Neural progenitor cell (in vitro differentiated cells): ENCODE results near the gene FOXK1. TPM values are rescaled to one million over a fixed set of nuclear protein-coding genes. Genes with fewer than 3 reads are reported as not detected.

ENCODE experiments used
- DNase-seq: peaks from one replicate; pipeline ENCODE4 v3.0.0-alpha.2; 2016; ENCODE audit warnings: low spot score
- H2AFZ ChIP-seq: fragments of 200-600 bp; sonication (generic); replicated peaks from 2 replicates; pipeline ENCODE4 v1.6.1; 2016; ENCODE audit warnings: antibody characterized with exemption
- H3F3A ChIP-seq: fragments of 200-600 bp; sonication (generic); 2 replicates; pipeline ENCODE4 v1.6.1; 2016; ENCODE audit warnings: antibody characterized with exemption, low read depth
- H3K27ac ChIP-seq: fragments of 200-600 bp; sonication (generic); 2 replicates; pipeline ENCODE4 v1.5.1; 2016; ENCODE audit warnings: mild to moderate bottlenecking
- H3K27me3 ChIP-seq: fragments of 200-600 bp; sonication (generic); 2 replicates; pipeline ENCODE4 v1.6.1; 2016; ENCODE audit warnings: mild to moderate bottlenecking, moderate library complexity
- H3K36me3 ChIP-seq: fragments of 200-600 bp; sonication (generic); 2 replicates; pipeline ENCODE4 v1.5.1; 2016
- H3K4me1 ChIP-seq: fragments of 200-600 bp; sonication (generic); 2 replicates; pipeline ENCODE4 v1.6.1; 2016; ENCODE audit warnings: mixed run types
- H3K4me2 ChIP-seq: fragments of 200-600 bp; sonication (generic); 2 replicates; pipeline ENCODE4 v1.6.1; 2016
- H3K4me3 ChIP-seq: fragments of 200-600 bp; sonication (generic); 2 replicates; pipeline ENCODE4 v1.5.1; 2016
- H3K79me2 ChIP-seq: fragments of 200-600 bp; sonication (generic); 2 replicates; pipeline ENCODE4 v1.6.1; 2016; ENCODE audit warnings: low read depth
- H3K9ac ChIP-seq: fragments of 200-600 bp; sonication (generic); 2 replicates; pipeline ENCODE4 v1.6.1; 2016
- H3K9me3 ChIP-seq: fragments of 200-600 bp; sonication (generic); 2 replicates; pipeline ENCODE4 v1.5.1; 2016; ENCODE audit warnings: low read depth
- H4K20me1 ChIP-seq: fragments of 200-600 bp; sonication (generic); 2 replicates; pipeline ENCODE4 v1.6.1; 2016; ENCODE audit warnings: low read depth
- H3K27ac Mint-ChIP-seq: 3 replicates; pipeline ENCODE4 v1.8.0; 2021; ENCODE audit warnings: mixed read lengths
- H3K27me3 Mint-ChIP-seq: 2 replicates; pipeline ENCODE4 v1.8.0; 2022; ENCODE audit warnings: low read depth, mild to moderate bottlenecking, inconsistent platforms, moderate library complexity, mixed read lengths; ENCODE audit not compliant: insufficient read depth
- H3K36me3 Mint-ChIP-seq: 3 replicates; pipeline ENCODE4 v1.8.0; 2021; ENCODE audit warnings: mixed read lengths
- H3K4me1 Mint-ChIP-seq: 3 replicates; pipeline ENCODE4 v1.8.0; 2021; ENCODE audit warnings: mixed read lengths
- H3K4me3 Mint-ChIP-seq: 3 replicates; pipeline ENCODE4 v1.8.0; 2021; ENCODE audit warnings: mild to moderate bottlenecking, moderate library complexity, mixed read lengths
- H3K9me3 Mint-ChIP-seq: 3 replicates; pipeline ENCODE4 v1.8.0; 2020; ENCODE audit warnings: mixed read lengths
- CTCF ChIP-seq: fragments of 200-600 bp; sonication (generic); IDR thresholded peaks from 2 replicates; pipeline ENCODE4 v1.5.1; 2017; ENCODE audit warnings: antibody characterized with exemption, mild to moderate bottlenecking
- EZH2 ChIP-seq: fragments of 200-600 bp; sonication (generic); IDR thresholded peaks from 2 replicates; pipeline ENCODE4 v1.6.1; 2017; ENCODE audit warnings: antibody characterized with exemption, mild to moderate bottlenecking, moderate library complexity
- EZH2phosphoT487 ChIP-seq: fragments of 200-600 bp; sonication (generic); IDR thresholded peaks from 2 replicates; pipeline ENCODE4 v1.6.1; 2017; ENCODE audit warnings: antibody characterized with exemption
- total RNA-seq: library from RNA; depleted of rRNA; stranded (reverse); fragments of >200 nt; gene quantifications from 2 replicates; pipeline ENCODE4 v1.2.3, GENCODE V29; 2015; ENCODE audit warnings: low replicate concordance

Gene FOXK1
- total RNA-seq, 1 donor from 2014 or later, result 11.1 TPM

- Histone ChIP-seq H3K9ac (no peak overlapping the region), H3K9me3 (no peaks in the 10 kb centered on the region), H4K20me1 (no peaks in the 10 kb centered on the region), H3K36me3 (no peaks in the 10 kb centered on the region), H3K27ac (no peak overlapping the region), H3K4me1 (peaks cover 2% of the 10 kb centered on the region), H2AFZ (no peak overlapping the region), H3K4me3 (no peak overlapping the region), H3F3A (no peaks in the 10 kb centered on the region), H3K4me2 (no peak overlapping the region), H3K27me3 (no peaks in the 10 kb centered on the region), H3K79me2 (no peaks in the 10 kb centered on the region)
- Mint-ChIP-seq H3K27me3 (peaks cover 2% of the 10 kb centered on the region), H3K9me3 (no peaks in the 10 kb centered on the region), H3K4me3 (no peak overlapping the region), H3K4me1 (peaks cover 8% of the 10 kb centered on the region), H3K36me3 (peaks cover 18% of the 10 kb centered on the region), H3K27ac (no peak overlapping the region)
- DNase-seq, result no peak
- no peak for TF ChIP-seq EZH2
- no peak for TF ChIP-seq CTCF
- no peak for TF ChIP-seq EZH2phosphoT487
These were observed 116.7 kb downstream of the FOXK1 start for GRCh38 chr7:4798706-4799235.

- H3K27me3 ChIP-seq, result no peaks in the 10 kb centered on the region
These were observed 117.6 kb downstream of the FOXK1 start for GRCh38 chr7:4799508-4800268.

GRCh38 chr7:4800487-4800886, 118.4 kb downstream of the FOXK1 start:
- DNase-seq, result no peak
- peaks cover 5% of the 10 kb centered on the region for H3K4me1 Mint-ChIP-seq

More at GRCh38 chr7:4799508-4800268, 117.6 kb downstream of the FOXK1 start:
- Histone ChIP-seq H3K9me3 (no peaks in the 10 kb centered on the region), H3K4me1 (peaks cover 7% of the 10 kb centered on the region), H3K36me3 (no peaks in the 10 kb centered on the region), H3K27ac (no peak overlapping the region), H3K9ac (no peak overlapping the region), H2AFZ (no peak overlapping the region), H3K4me2 (no peak overlapping the region), H4K20me1 (no peaks in the 10 kb centered on the region), H3K79me2 (no peaks in the 10 kb centered on the region), H3K4me3 (no peak overlapping the region), H3F3A (no peaks in the 10 kb centered on the region)
- DNase-seq, result no peak
- Mint-ChIP-seq H3K9me3 (no peaks in the 10 kb centered on the region), H3K36me3 (peaks cover 10% of the 10 kb centered on the region), H3K4me1 (peaks cover 5% of the 10 kb centered on the region), H3K27me3 (peaks cover 4% of the 10 kb centered on the region), H3K4me3 (no peak overlapping the region), H3K27ac (no peak overlapping the region)
- no peak for TF ChIP-seq EZH2phosphoT487
- no peak for TF ChIP-seq CTCF
- TF ChIP-seq EZH2, result no peak

More at GRCh38 chr7:4800487-4800886, 118.4 kb downstream of the FOXK1 start:
- Histone ChIP-seq H3K4me2 (no peak overlapping the region), H3K9me3 (no peaks in the 10 kb centered on the region), H3K4me1 (peaks cover 7% of the 10 kb centered on the region), H3K4me3 (no peak overlapping the region), H2AFZ (no peak overlapping the region), H3K9ac (no peak overlapping the region), H3K27me3 (no peaks in the 10 kb centered on the region), H3K79me2 (no peaks in the 10 kb centered on the region), H3K36me3 (no peaks in the 10 kb centered on the region), H3K27ac (no peak overlapping the region), H3F3A (no peaks in the 10 kb centered on the region), H4K20me1 (no peaks in the 10 kb centered on the region)
- Mint-ChIP-seq H3K36me3 (peaks cover 10% of the 10 kb centered on the region), H3K9me3 (no peaks in the 10 kb centered on the region), H3K27me3 (peaks cover 4% of the 10 kb centered on the region), H3K27ac (no peak overlapping the region), H3K4me3 (no peak overlapping the region)
- no peak for TF ChIP-seq EZH2phosphoT487
- no peak for TF ChIP-seq EZH2
- TF ChIP-seq CTCF, result no peak
